PC-9 (cell line): ENCODE results near the gene TRIP10. TPM values are rescaled to one million over a fixed set of nuclear protein-coding genes. Genes with fewer than 3 reads are reported as not detected.

Experiments used
- BruUV-seq: library from RNA; stranded (reverse); fragments of 400-500 nt; replicated peaks from 2 replicates; lab custom pipeline; 2021; lab: Mats Ljungman, UMichigan
- CTCF ChIA-PET: fragments of 300-600 bp; sonication (Branson Sonifier 250); formaldehyde crosslinking; loops from one replicate; lab custom pipeline; 2022; ENCODE audit warnings: antibody characterized with exemption; lab: Charles Lee
- POLR2A ChIA-PET: fragments of 300-600 bp; sonication (Branson Sonifier 250); formaldehyde crosslinking; loops from one replicate; lab custom pipeline; 2022; ENCODE audit warnings: antibody characterized with exemption; ENCODE audit not compliant: unreplicated experiment; lab: Charles Lee
- DNase-seq, 2 experiments: peaks; one replicate each; pipeline versions ENCODE4 v3.0.0 to v3.0.0-alpha.2; 2015 to 2022; ENCODE audit warnings: mixed read lengths in 1 of 2
- H2AFZ ChIP-seq: fragments of 200-600 bp; sonication (generic); 2 replicates; pipeline ENCODE4 v1.8.1; 2017; ENCODE audit warnings: antibody characterized with exemption
- H3F3A ChIP-seq: fragments of 200-600 bp; sonication (generic); 2 replicates; pipeline ENCODE4 v1.8.1; 2017; ENCODE audit warnings: antibody characterized with exemption, mild to moderate bottlenecking, low read depth; ENCODE audit not compliant: insufficient read depth
- H3K27ac ChIP-seq: fragments of 200-600 bp; sonication (generic); 2 replicates; pipeline ENCODE4 v1.6.1; 2016; ENCODE audit warnings: mixed run types
- H3K27me3 ChIP-seq: fragments of 200-600 bp; sonication (generic); 2 replicates; pipeline ENCODE4 v1.6.1; 2016; ENCODE audit warnings: low read depth, mixed run types; ENCODE audit not compliant: insufficient read depth
- H3K36me3 ChIP-seq: fragments of 200-600 bp; sonication (generic); 2 replicates; pipeline ENCODE4 v1.6.1; 2016; ENCODE audit warnings: low read depth, mixed run types
- H3K4me1 ChIP-seq: fragments of 200-600 bp; sonication (generic); replicated peaks from 2 replicates; pipeline ENCODE4 v1.6.1; 2016; ENCODE audit warnings: mixed run types; ENCODE audit not compliant: insufficient read depth
- H3K4me2 ChIP-seq: fragments of 200-600 bp; sonication (generic); 2 replicates; pipeline ENCODE4 v1.6.1; 2017; ENCODE audit warnings: mixed run types
- H3K4me3 ChIP-seq: fragments of 200-600 bp; sonication (generic); 2 replicates; pipeline ENCODE4 v1.6.1; 2016; ENCODE audit warnings: mixed run types
- H3K79me2 ChIP-seq: fragments of 200-600 bp; sonication (generic); 2 replicates; pipeline ENCODE4 v1.6.1; 2017; ENCODE audit warnings: low read depth, mixed run types
- H3K9me2 ChIP-seq: fragments of 200-600 bp; sonication (generic); 2 replicates; pipeline ENCODE4 v1.8.1; 2017; ENCODE audit warnings: mild to moderate bottlenecking; ENCODE audit not compliant: insufficient read depth
- H3K9me3 ChIP-seq: fragments of 200-600 bp; sonication (generic); 2 replicates; pipeline ENCODE4 v1.8.1; 2016; ENCODE audit warnings: low read depth; ENCODE audit not compliant: insufficient read depth
- H4K20me1 ChIP-seq: fragments of 200-600 bp; sonication (generic); 2 replicates; pipeline ENCODE4 v1.8.1; 2017; ENCODE audit not compliant: insufficient read depth
- CTCF ChIP-seq: fragments of 200-600 bp; sonication (generic); conservative IDR thresholded peaks from 2 replicates; pipeline ENCODE4 v1.6.1; 2017; ENCODE audit warnings: mixed run types, antibody characterized with exemption, mild to moderate bottlenecking, moderate library complexity
- EZH2 ChIP-seq: fragments of 200-600 bp; sonication (generic); IDR thresholded peaks from 2 replicates; pipeline ENCODE4 v1.8.0; 2017; ENCODE audit warnings: antibody characterized with exemption, low read depth
- intact Hi-C: fragments of 100-400 bp; cut with micrococcal nuclease; formaldehyde crosslinking; loops from one replicate; pipeline ENCODE4 v1.10.0; 2022; ENCODE audit not compliant: unreplicated experiment
- total RNA-seq: library from RNA; stranded (reverse); gene quantifications from 2 replicates; pipeline ENCODE4 v1.2.3, GENCODE V29; 2021

Gene TRIP10
- total RNA-seq, 1 experiment from 2014 or later: 84.3 TPM

GRCh38 chr19:6732803-6733337 is 6.6 kb upstream of the TRIP10 start:
- Histone ChIP-seq H3K4me2 (no peak overlapping the region), H3K4me3 (no peak overlapping the region), H3K79me2 (peaks cover 13% of the 10 kb centered on the region; the same call in 1 of the 2 replicates), H3K27me3 (no peaks in the 10 kb centered on the region), H2AFZ (no peak overlapping the region), H3K9me2 (no peaks in the 10 kb centered on the region), H3K36me3 (no peaks in the 10 kb centered on the region), H3K27ac (no peak overlapping the region), H3K4me1 (peaks cover under 1% of the 10 kb centered on the region), H4K20me1 (no peaks in the 10 kb centered on the region), H3F3A (peaks cover 16% of the 10 kb centered on the region; the same call in 1 of the 2 replicates), H3K9me3 (no peaks in the 10 kb centered on the region)
- BruUV-seq: no TSS peak
- TF ChIP-seq CTCF: no peak
- intact Hi-C loops: no loop called here
- DNase-seq: no peak
- POLR2A ChIA-PET: no interaction called here
- CTCF ChIA-PET: no interaction called here

GRCh38 chr19:6733338-6734095 is 6.0 kb upstream of the TRIP10 start:
- ChIA-PET POLR2A (no interaction called here), CTCF (no interaction called here)
- H3K27me3 ChIP-seq: no peaks in the 10 kb centered on the region
- no peaks in the 10 kb centered on the region for H3K36me3 ChIP-seq
- BruUV-seq: no TSS peak
- no peak overlapping the region for H2AFZ ChIP-seq
- no peaks in the 10 kb centered on the region for H3K9me3 ChIP-seq
- intact Hi-C loops: no loop called here
- H3K4me3 ChIP-seq: no peak overlapping the region
- H3K4me2 ChIP-seq: no peak overlapping the region
- TF ChIP-seq CTCF (peak; percentile 19; the same call in 1 of the 2 replicates), EZH2 (no peak)
- H3K79me2 ChIP-seq: peaks cover 13% of the 10 kb centered on the region; the same call in 1 of the 2 replicates
- no peak for DNase-seq
- no peak overlapping the region for H3K27ac ChIP-seq
- H3F3A ChIP-seq: peaks cover 22% of the 10 kb centered on the region
- H3K4me1 ChIP-seq: peaks cover 7% of the 10 kb centered on the region
- H4K20me1 ChIP-seq: no peaks in the 10 kb centered on the region
- H3K9me2 ChIP-seq: no peaks in the 10 kb centered on the region

- H3K27ac ChIP-seq: no peak overlapping the region
- TF ChIP-seq EZH2: no peak
- TF ChIP-seq CTCF: no peak
- H3K4me1 ChIP-seq: peaks cover 13% of the 10 kb centered on the region
- ChIA-PET POLR2A (no interaction called here), CTCF (no interaction called here)
- H3K27me3 ChIP-seq: no peaks in the 10 kb centered on the region
- no peaks in the 10 kb centered on the region for H4K20me1 ChIP-seq
- intact Hi-C loops: no loop called here
- no TSS peak for BruUV-seq
- DNase-seq: no peak
- peaks cover 28% of the 10 kb centered on the region for H3F3A ChIP-seq
- H3K36me3 ChIP-seq: no peaks in the 10 kb centered on the region
- H3K4me2 ChIP-seq: no peak overlapping the region
- H3K4me3 ChIP-seq: no peak overlapping the region
- no peak overlapping the region for H2AFZ ChIP-seq
- peaks cover 13% of the 10 kb centered on the region; the same call in 1 of the 2 replicates for H3K79me2 ChIP-seq
- H3K9me3 ChIP-seq: no peaks in the 10 kb centered on the region
- no peaks in the 10 kb centered on the region for H3K9me2 ChIP-seq
These were observed 5.3 kb upstream of the TRIP10 start for GRCh38 chr19:6734096-6734696.
